GM18951 (cell line): ENCODE measurements around the gene PANK4.

Source experiments
- POLR2A ChIP-seq: IDR thresholded peaks from 4 replicates; pipeline ENCODE4 v1.6.1; 2011; ENCODE audit warnings: mild to moderate bottlenecking; ENCODE audit not compliant: insufficient read length, insufficient read depth; ENCODE audit errors: extremely low read depth
- in situ Hi-C: fragments of 300-500 bp; cut with MboI; formaldehyde crosslinking; loops from one replicate; pipeline ENCODE4 v1.12.0; 2022; ENCODE audit warnings: low sequenced_read_pairs, mixed read lengths, inconsistent platforms; ENCODE audit not compliant: unreplicated experiment

PANK4 gene

GRCh38 chr1:2472561-2473177 is 53.7 kb downstream of the PANK4 start:
- in situ Hi-C loops = no loop called here
- TF ChIP-seq POLR2A = no peak

GRCh38 chr1:2472109-2472508 is 54.3 kb downstream of the PANK4 start:
- in situ Hi-C loops = no loop called here
- no peak for TF ChIP-seq POLR2A

- no peak for TF ChIP-seq POLR2A
- in situ Hi-C loops = no loop called here
Observed at GRCh38 chr1:2471587-2472001, 54.8 kb downstream of the PANK4 start.

- in situ Hi-C loops = no loop called here
- no peak for TF ChIP-seq POLR2A
Observed at GRCh38 chr1:2471159-2471471, 55.3 kb downstream of the PANK4 start.

GRCh38 chr1:2470290-2471158 is 55.9 kb downstream of the PANK4 start:
- in situ Hi-C loops = no loop called here
- no peak for TF ChIP-seq POLR2A

GRCh38 chr1:2469103-2469940 is 57.1 kb downstream of the PANK4 start:
- in situ Hi-C loops = no loop called here
- no peak for TF ChIP-seq POLR2A

GRCh38 chr1:2468540-2468939 is 57.9 kb downstream of the PANK4 start:
- no peak for TF ChIP-seq POLR2A
- in situ Hi-C loops = no loop called here

- no peak for TF ChIP-seq POLR2A
- in situ Hi-C loops = no loop called here
Observed at GRCh38 chr1:2468041-2468472, 58.3 kb downstream of the PANK4 start.

GRCh38 chr1:2466958-2467554 is 59.3 kb downstream of the PANK4 start:
- in situ Hi-C loops = no loop called here

GRCh38 chr1:2466270-2466665 is 60.1 kb downstream of the PANK4 start:
- in situ Hi-C loops = no loop called here
- no peak for TF ChIP-seq POLR2A

More at GRCh38 chr1:2466958-2467554, 59.3 kb downstream of the PANK4 start:
- TF ChIP-seq POLR2A = no peak

- TF ChIP-seq POLR2A = no peak
- in situ Hi-C loops = no loop called here
Observed at GRCh38 chr1:2465371-2466269, 60.8 kb downstream of the PANK4 start.

GRCh38 chr1:2463396-2463795 is 63.0 kb downstream of the PANK4 start:
- TF ChIP-seq POLR2A = no peak
- in situ Hi-C loops = no loop called here
